GM21390 (cell line): Measurements from ENCODE around the gene NDUFA5.
"Not testable (repeated sequence)": the region's sequence is repeated elsewhere in the genome, so short reads cannot be mapped to it uniquely, and the experiment has no call there.

ENCODE experiments used
- ATAC-seq: cut with Tn5 transposase; IDR thresholded peaks from one replicate; pipeline ENCODE4 v1.9.1; 2021; ENCODE audit not compliant: unreplicated experiment

NDUFA5 gene

DNA sequence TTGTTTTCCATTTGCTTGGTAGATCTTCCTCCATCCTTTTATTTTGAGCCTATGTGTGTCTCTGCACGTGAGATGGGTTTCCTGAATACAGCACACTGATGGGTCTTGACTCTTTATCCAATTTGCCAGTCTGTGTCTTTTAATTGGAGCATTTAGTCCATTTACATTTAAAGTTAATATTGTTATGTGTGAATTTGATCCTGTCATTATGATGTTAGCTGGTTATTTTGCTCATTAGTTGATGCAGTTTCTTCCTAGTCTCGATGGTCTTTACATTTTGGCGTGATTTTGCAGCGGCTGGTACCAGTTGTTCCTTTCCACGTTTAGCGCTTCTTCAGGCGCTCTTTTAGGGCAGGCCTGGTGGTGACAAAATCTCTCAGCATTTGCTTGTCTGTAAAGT is 31.1 kb downstream of the NDUFA5 start:
- ATAC-seq, result not testable (repeated sequence)

DNA sequence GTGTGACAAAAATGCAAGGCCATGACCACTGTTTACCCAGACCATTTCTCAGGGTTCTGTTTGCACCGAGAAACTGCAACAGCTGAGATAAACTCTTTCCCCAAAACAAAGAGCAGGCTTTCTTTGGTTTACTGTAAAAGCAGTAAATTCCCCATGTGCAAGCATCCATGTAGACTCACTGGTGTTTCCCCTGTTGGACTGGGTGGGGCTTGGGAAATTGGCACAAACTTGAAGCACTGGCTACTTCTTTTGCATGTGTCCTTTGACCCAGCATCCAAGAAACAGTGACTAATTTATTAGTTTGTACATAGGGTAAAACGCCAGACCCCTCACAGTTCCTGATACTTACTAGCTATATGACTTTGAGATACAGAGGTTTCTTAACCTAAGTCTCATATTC is 35.6 kb downstream of the NDUFA5 start:
- no peak for ATAC-seq

DNA sequence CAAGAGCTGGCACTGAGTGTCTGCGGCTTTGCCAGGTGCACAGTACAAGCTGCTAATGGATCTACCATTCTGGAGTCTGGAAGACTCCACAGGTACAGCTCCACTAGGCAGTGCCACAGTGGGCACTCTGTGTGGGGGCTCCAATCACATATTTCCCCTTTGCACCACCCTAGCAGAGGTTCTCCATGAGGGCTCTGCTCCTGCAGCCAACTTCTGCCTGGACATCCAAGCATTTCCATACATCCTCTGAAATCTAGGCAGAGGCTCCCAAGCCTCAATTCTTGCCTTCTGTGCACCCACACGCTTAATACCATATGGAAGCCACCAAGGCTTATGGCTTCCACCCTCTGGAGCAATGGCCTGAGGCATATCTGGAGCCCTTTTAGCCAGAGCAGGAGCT is 52.4 kb downstream of the NDUFA5 start:
- ATAC-seq, result no peak

DNA sequence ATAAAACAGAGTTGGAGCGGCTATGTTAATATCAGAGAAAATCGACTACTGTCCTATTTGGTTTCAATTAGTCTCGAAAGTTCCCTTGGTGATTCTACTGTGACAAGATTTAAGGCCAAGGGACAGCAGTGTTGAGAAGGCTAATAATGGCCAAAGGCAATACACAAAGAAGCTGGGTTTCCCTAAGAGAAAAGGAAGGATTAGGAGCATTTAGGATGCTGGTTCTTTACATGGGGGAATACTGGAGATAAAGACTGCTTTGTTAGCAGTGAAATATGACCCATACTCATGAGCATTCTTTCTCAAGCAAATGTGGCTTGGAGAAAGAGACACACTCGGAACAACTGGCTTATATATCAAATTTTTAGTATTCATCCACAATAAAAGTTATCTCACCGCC is 55.4 kb downstream of the NDUFA5 start:
- ATAC-seq, result no peak

DNA sequence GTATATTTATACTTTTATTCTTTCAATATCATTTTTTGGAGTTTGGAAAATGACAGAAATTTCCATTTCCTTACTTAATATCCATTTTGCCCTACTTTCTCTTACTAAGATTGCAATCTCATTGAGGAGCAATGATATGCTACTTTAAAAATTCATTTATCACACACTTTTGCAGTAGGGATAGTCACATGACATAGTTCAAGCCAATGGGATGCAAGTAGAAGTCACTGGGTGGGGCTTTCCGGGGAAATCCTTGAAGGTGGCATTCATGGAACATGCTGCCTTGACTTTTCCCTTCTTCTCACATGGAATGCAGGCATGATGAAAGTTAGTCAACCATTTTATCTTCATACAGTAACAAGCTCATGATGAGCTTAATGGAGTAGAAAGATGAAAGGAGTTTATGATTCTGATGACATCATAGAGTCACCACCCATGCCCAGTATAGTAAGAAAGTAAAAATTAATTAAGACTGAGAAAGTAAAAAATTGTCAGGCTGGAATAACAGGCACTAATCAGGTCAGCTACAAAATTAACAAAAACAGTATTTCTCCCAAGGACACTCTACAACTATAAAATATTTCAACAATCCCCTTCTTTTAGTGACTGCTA is 56.6 kb downstream of the NDUFA5 start:
- ATAC-seq, result no peak

DNA sequence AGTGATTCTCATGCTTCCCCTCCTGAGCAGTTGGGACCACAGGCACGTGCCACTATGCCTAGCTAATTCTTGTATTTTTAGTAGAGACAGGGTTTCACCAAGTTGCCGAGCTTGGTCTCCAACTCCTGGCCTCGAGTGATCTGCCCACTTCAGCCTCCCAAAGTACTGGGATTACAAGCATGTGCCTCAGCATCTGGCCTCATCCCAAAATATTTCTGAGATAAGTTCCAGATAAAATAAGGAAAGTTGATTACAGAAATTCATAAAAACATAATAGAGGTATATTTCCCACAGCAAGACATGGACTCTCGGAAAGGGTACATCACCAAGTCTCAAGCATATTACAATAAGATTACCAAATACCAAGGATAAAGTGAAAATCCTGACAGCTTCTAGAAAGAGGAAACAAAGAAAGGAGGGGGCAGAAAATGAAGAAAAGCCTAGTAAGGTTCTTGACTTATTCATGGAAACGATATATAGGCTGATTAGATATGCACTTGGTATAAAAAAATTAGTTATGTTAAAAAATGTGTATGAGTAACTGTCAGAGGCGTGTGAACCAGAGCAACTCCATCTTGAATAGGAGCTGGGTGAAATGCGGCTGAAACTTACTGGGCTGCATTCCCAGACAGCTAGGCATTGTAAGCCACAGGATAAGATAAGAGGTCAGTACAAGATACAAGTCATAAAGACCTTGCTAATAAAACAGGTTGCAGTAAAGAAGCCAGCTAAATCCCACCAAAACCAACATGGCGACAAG is 58.2 kb downstream of the NDUFA5 start:
- ATAC-seq, result no peak

DNA sequence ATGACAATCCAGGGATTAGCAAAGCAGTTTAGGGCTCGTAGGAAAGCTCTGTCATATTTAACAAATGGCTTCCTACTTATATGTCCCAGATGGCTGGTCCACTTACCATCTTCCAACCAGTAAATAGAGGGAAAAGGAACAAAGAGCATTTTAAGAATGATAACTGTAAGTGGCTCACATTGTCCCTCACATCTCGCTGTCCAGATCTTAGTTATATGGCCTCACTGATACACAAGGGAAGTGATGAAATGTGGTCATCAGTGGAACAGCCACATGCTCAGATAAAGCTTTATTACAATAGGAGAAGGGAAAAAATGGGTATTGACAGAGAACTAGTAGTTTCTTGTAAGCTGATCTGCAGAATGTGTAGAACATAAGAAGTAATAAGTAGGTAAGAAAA is 59.0 kb downstream of the NDUFA5 start:
- ATAC-seq, result no peak

DNA sequence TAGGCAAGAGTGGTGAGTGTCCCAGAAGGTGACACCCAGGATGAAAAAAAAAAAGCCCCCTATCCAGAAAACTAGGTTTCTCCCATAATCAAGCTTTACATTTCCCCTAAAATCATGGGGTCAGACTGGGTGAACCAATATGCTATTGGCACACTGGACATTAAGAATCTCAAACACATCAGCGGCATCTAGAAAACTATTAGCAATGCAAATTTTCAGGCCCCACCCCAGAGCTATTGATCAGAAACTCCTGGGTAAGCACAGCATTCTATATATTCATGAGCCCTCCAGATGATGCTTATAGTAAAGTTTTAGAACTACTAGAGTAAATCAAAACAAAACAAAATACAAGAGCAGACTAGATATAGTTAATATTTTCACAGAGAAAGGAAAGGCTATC is 59.6 kb downstream of the NDUFA5 start:
- no peak for ATAC-seq

DNA sequence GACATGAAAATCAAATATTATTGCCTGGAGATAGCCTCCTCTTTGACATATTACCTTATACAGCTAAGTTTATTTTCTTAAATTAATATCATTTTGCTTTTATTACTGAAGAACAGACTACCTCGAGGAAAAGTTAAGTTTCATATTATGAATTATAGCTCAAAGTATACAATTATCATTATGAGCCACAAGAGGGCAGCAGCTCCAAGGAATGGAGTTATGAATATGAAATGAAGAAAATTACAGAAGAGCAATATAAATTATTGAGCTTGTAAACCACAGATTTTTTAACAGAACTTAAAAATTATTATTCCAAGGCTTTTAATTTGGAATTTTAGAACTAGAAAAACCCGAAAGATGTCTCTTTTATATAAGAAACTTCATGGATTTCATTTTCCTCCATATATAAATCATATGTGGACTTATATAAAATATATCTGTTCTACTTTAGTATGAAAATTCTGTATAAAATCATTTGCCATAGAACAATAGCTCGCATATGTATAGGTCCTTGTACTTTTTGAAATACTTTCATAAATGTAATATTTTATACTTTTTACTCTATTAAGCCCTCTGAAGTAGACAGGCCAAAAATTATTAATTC is 63.3 kb downstream of the NDUFA5 start:
- no peak for ATAC-seq

DNA sequence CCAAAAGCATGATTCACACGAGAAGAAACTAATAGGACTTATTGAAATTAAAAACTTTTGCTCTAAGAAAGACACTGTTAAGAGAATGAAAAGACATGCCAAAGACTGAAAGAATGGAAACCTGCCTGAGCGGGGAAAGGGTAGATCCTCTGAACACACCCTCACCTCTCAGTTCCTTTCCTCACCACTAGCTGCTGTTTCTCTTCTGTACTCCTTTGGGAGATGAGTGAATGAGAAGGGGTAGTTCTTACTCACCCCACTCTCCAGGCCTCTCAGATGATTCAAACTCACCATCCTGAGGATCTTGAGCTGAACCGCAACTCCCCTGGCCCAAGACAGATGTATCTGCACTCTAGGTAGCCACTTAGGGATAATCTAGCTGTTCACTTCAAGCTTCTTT is 65.1 kb downstream of the NDUFA5 start:
- ATAC-seq, result no peak
